ENCODE data around the gene SKI. TPM values are rescaled to one million over a fixed set of nuclear protein-coding genes. Genes with fewer than 3 reads are reported as not detected.

The SKI gene
- polyA plus RNA-seq, 3 donors: 48.7 to 63.3 (median 56.2) TPM

DNA sequence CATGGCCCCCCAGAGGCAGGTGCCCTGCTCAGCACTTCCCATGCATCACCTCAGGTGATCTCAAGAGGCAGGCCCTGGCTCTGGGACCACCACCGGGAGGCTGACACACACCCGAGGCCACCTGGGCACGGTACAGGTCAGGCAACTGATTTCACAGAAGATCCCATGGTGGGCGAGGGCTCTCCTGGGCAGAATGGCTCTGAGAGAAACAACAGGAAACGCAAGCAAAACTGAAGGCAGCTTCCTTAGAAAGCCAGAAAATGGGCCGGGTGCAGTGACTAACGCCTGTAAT is 11.4 kb upstream of the SKI start:
- no peak for DNase-seq (ENCODE audit: extremely low read depth in 1 of 11, low read depth in 9 of 11, low spot score in 4 of 11)

DNA sequence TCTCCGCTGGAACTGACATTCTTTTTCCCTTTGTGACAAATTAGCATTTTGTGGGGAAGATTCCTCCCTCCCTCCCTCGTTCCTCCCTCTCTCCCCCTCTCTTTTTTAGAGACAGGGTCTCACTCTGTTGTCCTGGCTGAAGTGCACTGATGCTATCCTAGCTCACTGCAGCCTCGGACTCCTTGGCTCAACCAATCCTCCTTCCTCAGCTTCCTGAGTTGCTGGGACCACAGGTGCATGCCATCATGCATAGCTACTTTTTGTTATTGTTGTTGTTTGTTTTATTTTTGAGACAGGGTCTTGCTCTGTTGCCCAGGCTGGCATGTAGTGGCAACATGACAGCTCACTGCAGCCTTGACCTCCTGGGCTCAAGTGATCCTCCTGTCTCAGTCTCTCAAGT is 6.8 kb upstream of the SKI start:
- DNase-seq (ENCODE audit: extremely low read depth in 1 of 11, low read depth in 9 of 11, low spot score in 4 of 11): no peak

DNA sequence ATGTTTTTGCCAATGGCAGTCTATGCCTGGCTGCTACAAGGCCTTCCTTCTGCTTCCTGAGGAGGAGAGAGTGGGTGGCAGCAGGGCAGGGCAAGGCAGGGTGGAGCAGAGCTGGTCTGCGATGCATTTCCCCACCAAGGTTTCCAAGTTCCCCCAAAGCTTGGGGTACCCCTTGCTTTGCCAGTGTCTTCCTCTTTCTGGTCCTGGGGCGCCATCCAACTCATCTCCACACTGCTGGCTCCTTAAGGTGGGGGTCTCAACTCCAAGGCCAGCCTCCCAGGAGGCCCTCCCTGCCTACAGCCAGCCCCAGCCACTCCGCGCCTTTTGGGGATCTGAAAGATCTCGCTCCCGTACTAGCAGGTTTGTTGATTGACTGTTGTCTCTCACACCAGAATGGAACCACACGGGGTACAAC is 3.9 kb upstream of the SKI start:
- DNase-seq (ENCODE audit: extremely low read depth in 1 of 11, low read depth in 9 of 11, low spot score in 4 of 11): no peak

DNA sequence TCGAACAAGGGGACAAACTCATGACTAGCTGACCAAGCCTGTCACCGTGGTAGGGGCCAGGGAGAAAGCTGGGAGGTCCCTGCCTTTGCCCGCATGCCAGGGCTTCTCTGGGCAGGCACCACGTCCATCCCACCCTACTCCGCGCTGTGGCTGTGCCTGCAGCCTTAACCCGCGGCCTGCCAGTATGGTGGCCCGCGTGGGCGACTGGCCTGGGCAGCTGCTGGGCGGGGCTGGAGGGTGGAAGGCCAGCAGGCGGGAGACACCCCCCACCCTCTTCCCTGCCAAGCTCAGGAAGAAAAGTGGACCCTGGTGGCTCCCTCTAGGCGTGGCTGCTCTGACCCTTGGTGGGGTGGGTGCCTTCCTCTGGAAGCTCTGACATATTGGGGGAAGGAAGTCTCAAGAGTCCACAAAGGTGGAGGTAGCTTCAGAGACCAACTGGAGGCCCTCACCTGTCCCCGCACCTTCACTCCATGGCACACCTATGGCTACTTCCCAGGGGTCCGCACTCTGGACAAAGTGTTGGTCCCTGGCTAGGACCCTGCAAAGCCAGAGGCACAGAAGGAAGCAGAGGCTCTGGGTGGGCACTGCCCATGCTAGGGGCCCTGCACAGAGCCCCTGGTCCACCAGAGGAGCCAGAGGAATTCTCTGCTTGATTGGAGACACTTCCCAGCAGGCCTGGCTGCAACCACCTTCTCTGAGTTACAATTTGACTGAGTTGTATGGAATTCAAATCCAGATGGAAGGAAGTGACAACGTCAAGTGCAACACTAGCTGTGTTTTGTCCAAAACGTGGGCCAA is 3.3 kb upstream of the SKI start:
- no peak for DNase-seq (ENCODE audit: extremely low read depth in 1 of 11, low read depth in 9 of 11, low spot score in 4 of 11)

DNA sequence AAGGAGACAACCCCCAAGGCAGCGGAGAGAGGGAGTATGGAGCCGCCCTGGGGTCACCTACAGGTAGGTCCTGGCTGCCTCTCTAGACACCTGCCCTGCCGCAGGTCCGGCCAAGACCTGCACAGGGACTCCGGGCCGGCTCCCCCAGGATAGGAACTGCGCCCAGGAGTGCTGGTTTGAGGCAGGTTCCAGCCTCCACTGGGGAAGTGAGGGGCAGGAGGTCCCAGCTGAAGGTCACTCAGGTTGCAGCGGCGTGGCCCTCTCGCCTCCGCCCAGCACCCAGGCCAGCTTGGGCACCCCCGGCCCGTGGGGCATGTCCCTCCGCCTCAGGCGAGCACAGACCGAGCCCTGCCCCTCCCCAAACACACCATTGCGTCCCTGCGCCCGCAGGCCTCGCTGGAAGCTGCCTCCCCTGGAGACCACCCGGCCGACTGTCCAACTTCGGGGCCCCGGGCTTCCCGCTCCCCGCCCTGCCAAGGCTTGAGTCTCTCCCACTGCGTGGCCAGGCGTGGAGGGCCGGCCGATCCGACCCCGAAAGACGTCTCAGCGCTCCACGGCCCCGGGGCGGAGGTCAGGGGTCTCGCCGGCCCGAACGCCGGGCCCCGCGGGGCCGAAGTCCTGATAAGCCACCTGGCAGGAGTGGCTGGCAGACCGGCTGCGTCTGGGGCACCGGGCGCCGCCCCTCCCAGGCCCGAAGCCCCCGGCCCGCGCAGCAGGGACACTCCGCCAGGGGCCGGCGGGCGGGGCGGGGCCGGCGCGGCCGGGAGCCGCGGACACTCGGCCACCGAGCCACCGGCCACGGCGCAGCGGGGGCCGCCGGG is 1.4 kb upstream of the SKI start:
- DNase-seq (ENCODE audit: extremely low read depth in 1 of 11, low read depth in 9 of 11, low spot score in 4 of 11): no peak

DNA sequence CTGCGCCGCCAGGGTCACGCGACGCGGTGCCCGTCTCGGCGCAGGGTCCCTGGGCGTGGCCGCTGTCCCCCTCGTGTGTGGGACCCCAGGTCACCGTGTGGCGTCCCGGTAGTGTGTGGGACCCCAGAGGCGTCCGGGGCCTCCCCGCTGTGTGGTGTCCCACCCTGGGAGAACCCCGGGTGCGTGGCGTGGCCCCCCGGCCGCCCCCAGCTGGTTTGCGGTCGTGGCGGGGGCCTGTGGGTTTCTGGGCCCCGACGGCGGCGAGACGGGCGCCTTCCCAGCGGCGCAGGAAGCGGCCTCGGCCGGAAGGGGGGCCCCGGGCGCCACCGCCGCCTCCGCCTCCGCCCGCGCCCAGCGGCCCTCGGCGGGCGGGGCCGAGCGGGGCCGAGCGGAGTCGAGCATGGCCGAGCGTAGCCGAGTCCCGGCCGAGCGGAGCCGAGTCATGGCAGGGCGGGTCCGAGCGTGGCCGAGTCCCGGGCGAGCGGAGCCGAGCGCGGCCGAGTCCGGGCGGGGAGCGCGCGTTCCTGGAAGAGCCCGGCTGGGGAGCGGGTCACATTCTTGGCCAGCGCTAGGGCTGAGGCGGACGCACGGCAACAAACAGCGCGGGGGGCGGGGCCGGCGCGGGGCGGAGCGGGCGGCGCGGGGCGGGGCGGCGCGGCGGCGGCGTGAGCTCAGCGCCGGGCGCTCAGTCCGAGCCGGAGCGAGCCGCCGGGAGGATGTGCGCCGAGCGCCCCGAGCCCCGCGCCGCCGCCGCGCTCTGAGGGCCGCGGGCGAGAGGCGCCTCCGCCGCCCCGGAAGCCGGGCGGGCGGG is 568 bp upstream of the SKI start:
- DNase-seq (ENCODE audit: extremely low read depth in 1 of 11, low read depth in 9 of 11, low spot score in 4 of 11): peak in 10 of 11 donors; percentile 89 to 98 (median 96)

DNA sequence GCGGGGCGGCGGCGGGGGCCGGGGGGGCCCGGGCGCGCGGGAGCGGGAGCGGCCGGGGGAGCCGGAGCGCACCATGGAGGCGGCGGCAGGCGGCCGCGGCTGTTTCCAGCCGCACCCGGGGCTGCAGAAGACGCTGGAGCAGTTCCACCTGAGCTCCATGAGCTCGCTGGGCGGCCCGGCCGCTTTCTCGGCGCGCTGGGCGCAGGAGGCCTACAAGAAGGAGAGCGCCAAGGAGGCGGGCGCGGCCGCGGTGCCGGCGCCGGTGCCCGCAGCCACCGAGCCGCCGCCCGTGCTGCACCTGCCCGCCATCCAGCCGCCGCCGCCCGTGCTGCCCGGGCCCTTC is 546 bp downstream of the SKI start:
- DNase-seq (ENCODE audit: extremely low read depth in 1 of 11, low read depth in 9 of 11, low spot score in 4 of 11): no peak

DNA sequence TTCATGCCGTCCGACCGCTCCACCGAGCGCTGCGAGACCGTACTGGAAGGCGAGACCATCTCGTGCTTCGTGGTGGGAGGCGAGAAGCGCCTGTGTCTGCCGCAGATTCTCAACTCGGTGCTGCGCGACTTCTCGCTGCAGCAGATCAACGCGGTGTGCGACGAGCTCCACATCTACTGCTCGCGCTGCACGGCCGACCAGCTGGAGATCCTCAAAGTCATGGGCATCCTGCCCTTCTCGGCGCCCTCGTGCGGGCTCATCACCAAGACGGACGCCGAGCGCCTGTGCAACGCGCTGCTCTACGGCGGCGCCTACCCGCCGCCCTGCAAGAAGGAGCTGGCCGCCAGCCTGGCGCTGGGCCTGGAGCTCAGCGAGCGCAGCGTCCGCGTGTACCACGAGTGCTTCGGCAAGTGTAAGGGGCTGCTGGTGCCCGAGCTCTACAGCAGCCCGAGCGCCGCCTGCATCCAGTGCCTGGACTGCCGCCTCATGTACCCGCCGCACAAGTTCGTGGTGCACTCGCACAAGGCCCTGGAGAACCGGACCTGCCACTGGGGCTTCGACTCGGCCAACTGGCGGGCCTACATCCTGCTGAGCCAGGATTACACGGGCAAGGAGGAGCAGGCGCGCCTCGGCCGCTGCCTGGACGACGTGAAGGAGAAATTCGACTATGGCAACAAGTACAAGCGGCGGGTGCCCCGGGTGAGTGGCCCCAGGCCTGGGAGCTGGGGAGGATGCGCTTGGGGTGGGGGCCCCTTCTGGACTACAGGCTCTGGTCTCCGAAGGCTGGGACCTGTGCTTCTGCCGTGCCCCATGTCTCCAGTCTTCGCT is 1.1 kb downstream of the SKI start:
- no peak for DNase-seq (ENCODE audit: extremely low read depth in 1 of 11, low read depth in 9 of 11, low spot score in 4 of 11)

DNA sequence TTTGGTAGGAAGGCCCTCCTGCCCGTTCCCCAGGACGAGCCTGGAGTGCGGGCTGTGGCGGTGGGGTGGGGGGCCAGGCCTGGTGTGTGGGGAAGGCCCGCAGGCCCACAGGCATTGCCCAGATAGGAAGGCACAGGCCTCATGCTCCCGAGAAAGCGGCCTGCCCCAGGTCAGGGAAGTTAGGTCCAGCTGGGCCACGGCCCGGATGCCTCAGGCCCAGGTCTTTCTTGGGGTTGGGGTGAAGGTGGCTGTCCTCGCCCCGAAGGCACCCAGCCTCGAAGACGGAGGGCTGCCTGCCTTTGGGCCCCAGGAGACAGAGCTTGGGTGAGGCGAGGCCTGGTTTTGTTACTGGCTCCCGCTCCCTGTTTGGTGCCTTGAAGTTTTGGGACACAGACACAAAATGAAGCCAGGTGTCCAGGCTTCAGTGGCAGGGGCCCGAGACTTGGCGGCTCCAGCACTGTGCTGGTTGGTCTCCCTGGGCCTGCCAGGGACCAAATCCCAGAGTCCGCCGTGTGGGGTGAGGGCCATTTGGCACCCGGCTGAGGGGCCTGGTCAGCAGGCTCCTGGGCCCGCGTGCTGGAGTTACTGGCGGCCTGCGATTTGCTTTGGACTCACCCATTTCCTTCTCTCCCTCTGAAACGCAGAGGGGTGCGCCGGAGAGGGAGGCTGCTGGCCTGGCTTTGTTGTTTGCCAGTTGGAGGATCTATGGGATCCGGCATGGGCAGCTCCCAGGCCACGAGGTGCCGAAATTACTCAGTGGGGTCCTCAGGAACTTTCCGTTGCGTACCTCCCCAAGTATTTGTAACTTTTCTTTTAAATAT is 2.0 kb downstream of the SKI start:
- DNase-seq (ENCODE audit: extremely low read depth in 1 of 11, low read depth in 9 of 11, low spot score in 4 of 11): no peak

DNA sequence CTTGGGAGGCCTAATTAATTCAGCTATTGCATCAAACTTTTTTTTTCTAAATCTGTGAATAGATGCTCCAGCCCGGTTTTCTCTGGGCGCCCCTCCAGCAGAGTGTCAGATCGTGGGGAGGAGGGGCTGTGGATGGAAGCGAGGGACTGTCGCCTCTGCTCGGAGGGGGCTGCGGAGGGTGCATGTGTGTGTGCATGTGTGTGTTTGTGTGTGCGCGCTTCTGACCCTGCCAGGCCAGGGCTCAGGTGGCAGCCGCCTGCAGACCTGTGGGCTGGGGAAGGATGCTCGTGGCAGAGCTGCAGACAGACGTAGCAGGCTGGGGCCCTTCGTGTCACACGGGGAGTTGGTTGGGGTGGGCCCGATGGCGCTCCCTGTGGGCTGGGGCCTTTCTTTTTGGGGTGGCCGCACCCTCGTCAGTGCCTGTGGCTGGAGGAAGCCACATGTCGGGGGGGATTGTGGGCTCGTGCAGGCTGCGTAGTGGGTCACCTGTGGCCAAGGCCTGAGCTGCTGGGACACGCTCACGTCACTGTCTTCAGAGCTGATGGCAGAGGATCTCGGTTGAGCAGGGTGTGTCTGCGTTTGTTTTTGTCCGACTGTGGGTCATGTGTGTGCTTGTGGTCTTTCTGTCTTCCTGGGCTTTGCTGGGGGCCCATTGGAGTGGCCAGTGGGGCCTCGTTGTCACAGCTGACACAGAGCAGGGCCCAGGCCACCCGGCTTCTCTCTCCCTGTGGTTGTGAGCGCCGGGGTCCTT is 2.8 kb downstream of the SKI start:
- no peak for DNase-seq (ENCODE audit: extremely low read depth in 1 of 11, low read depth in 9 of 11, low spot score in 4 of 11)

DNA sequence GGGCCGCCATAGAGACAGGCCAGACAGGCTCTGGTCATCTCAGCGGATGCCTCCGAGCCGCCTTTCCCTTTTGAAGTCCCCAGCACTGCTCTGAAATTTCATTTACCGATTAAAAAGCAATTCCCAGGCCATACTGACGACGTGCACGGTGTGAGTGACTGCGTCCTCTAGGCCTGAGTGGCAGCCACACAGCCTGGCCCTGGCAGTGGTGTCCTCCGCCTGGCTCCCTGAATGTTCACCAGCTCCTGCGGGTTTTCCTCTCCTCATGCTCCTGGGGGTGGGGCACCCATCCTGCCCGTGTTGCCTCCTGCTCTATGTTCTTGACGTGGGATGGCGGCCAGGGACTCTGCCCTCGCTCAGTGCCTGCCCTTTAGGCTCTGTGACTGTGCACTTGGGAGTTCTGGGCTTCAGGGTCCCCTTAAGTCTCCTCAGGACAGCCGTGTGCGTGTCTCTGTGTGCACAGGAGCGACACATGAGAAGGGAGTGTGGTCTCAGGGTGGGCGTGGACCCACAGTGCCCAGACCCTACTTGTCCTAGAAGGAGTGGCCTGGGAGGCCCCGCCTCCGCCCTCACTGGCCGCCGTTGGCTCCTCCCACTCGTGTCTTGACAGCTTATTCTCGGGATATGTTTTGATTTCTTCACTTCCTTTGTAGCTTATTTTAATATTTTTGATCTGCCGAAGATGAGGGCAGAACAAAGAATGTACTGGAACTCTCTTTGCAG is 3.6 kb downstream of the SKI start:
- no peak for DNase-seq (ENCODE audit: extremely low read depth in 1 of 11, low read depth in 9 of 11, low spot score in 4 of 11)

DNA sequence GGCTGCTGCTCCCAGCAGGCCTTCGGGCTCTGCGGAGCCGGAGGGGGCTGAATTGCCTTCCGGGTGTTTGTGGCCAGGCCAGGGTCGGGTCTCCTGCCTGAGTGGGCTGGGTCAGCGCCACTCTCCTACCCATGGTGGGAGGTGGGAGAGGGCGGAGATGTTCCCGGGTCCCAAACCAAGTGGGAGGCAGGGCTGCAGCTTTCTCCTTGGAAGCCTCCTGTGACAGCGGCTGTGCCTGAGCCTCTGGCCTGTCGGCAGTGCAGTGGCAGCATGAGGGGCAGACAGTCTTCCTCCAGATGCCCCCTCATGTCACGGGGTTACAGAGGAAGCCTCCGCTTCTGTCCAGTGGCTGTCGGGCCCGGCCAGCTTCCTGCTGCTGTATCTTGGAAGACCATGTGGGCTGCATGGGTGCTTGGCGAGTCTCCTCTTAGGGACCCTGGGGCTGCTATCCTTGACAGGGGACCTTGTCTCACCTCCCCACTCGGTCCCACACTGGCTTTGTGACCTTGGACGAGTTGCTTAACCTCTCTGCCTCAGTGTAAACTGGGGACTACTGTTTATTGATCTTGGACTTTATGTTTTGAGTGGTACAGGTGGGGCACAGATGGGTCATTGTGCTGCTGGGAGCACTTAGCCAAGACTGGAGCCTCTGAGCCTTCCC is 4.3 kb downstream of the SKI start:
- no peak for DNase-seq (ENCODE audit: extremely low read depth in 1 of 11, low read depth in 9 of 11, low spot score in 4 of 11)

DNA sequence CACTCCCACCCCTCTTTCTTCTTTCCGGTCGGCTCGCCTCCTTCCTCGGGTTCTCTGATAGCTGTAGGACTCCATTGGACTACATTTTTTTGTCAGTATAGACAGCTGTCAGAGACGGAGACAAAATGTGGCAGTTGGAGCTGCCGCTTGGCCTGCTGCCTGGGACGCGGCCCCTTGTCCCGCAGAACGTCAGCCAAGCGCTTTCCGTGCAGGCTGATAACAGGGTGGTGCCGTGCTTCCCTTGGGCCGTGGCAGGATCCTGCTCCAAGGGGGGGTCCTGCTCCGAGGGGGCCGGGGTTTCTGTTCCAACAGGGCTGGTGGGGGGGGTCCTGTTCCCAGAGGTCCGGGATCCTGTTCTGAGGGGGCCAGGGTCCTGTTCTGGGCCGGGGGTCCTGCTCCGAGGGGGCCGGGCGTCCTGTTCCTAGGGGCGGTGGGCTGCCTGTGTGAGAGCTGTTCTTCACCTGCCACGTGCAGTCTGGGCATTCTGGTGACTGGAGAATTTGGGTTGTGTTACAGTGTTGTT is 4.9 kb downstream of the SKI start:
- no peak for DNase-seq (ENCODE audit: extremely low read depth in 1 of 11, low read depth in 9 of 11, low spot score in 4 of 11)

DNA sequence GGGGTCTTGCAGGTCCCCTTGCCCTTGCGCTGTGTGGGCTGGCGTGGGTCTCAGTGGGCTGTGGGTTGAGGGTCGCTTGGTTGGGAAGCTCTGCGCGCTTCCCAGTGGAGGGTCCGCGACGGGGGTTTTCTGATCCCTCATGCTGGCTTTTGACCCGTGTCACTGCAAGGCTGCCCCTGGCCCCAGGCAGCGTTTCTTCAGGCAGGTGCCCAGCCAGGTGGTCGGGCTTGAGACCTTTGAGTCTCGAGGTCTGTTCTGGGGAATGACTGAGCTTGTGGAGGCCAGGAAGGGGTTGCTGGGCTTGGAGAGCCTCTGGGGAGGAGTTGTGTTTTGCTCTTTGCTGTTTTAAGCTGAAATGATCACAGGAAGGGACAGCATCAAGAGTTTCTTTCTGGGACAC is 5.3 kb downstream of the SKI start:
- no peak for DNase-seq (ENCODE audit: extremely low read depth in 1 of 11, low read depth in 9 of 11, low spot score in 4 of 11)

DNA sequence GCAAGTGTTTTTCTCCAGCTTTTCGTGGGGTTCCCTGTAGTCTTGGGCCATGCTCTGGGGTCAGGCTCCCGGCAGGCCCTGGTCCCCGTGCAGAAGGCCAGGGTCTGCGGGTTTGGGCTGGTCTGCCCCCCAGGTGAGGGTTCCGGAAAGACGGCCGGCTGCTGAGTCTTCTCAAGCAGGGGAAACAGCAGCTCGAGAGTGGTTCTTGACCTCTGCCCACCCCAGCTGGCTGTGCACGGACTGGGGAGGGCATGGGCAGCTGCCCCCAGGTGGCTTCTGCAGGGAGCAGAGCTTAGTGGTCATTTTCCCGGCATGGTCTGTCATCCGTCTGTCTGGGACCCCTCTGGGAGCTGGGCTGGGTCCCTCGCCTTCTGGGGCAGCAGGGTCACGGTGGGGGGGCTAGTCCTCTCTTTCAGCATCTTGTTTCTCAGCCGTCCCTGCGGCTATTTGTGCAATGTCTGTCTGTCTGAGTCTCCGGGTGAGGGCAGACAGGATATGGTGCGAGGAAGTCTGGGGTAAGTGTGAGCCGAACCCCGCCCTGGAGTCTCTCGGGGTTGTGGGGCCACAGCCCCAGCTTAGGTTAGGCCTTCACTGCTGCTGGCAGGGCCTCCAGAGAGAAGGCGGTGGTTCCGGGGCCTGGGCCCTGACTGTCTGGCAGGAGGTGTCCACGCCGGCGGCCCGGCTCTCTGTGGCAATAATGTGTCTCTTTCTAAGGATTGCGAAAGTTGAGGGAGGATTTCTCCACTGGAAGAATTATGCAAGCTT is 6.1 kb downstream of the SKI start:
- no peak for DNase-seq (ENCODE audit: extremely low read depth in 1 of 11, low read depth in 9 of 11, low spot score in 4 of 11)

DNA sequence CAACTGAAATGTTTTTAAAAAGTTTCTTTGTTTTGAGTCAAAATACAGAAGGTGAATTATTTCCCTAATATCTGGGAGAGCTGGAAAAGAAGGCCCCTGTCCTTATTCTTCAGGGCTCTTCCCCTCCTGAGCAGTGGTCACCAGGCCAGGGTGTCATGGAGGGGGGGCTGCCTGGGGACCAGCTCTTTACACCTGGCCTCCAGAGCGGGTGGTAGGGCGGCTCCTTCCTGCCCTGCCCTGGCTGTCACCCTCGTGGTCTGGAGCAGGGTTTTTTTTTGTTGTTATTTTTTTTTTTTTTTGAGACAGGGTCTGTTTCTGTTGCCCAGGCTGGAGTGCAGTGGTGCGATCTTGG is 6.6 kb downstream of the SKI start:
- no peak for DNase-seq (ENCODE audit: extremely low read depth in 1 of 11, low read depth in 9 of 11, low spot score in 4 of 11)

Data from renal cortex interstitium (tissue), 11 donors.